Mucosa of gallbladder (tissue), 1 donor: ENCODE measurements around the gene CLINT1. TPM values are rescaled to one million over a fixed set of nuclear protein-coding genes. Genes with fewer than 3 reads are reported as not detected.

ENCODE experiments used
- DNase-seq: peaks from one replicate; pipeline ENCODE4 v3.0.0-alpha.2; 2020; ENCODE audit warnings: low spot score
- total RNA-seq: library from RNA; stranded (reverse); gene quantifications from one replicate; pipeline ENCODE4 v1.2.1, GENCODE V29; 2021
- donor health status: DM: no; HTN: no; CAD: no.

The CLINT1 gene
- total RNA-seq, 1 donor from 2014 or later = 166 TPM

DNA sequence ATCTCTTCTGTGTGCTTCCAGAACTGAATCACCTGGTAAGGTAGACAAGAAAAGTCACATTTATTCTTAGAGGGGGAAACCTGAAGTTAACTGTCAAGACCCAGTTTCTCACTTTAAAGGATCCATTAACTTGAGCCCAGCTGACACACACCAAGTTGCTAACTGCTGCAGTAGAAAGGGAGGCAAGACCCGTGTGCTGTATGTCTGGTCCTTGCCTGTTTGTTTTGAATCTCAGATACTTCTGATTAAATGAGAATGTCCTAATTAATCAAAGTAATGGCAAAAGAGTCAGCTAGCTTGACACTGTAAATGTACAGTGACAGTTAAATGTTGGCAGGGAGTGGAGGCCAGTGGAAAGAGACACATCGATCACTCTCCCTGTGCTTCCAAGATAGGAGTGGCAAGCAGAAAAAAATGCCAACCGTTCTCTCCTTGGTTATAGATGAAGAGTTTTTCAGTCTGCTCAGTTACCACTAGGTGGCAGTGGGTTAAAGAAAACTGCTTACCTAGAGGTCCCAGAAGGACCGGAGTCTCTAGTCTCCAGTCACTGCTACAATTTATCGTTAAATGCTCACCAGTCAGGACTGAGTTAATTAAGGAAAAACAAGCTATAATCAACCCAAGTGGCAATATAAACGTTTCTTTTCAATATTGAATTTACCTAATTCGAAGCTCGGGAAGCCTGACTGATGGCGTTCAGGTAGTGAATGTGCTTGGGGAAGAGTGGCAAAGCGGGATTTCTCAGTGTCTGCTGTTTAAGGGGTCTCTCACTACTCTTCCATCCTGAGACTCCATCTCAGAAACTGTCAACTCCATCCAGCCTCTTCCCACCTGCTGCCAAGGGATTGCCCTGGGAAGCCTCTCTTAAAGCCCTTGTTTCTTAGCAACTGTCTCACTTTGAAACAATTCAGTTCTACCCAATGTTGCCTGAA is 97.0 kb downstream of the CLINT1 start:
- DNase-seq = peak; percentile 69

DNA sequence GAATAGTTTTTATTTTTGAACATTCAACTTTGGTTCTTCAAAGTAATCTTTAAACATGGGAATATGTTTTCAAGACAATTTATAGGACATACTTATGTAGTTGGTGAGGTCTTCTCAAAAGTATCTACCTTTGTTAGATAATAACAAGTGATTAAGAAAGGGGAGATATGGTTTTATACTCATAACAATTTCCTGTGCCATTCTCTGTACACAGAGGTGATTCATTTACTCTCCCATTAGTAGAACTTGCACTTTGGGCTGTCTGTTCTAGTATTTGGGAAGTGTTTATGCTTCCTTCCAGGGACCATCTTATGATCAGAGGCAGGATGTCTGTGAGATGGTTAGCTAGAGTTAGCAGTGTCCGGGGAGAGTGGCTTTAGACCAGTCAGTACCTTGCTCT is 100.2 kb downstream of the CLINT1 start:
- no peak for DNase-seq

DNA sequence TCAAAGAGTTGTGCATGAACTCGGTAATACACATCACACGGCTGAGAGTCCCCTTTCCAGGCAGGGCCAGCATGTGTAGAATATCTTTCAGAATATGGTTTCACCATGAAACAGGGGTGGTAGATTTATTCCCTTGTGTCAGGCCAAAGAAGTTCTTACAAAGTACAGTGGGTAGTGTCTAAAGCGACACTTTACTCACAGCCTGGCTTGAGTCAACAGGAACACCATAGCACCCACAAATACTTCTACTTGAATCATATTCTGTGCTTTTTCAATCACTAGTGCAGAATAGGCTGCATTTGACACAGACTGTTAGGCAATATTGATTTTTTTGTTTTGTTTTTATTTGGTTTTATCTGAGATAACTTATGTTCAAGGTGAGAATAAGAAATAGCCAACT is 102.8 kb downstream of the CLINT1 start:
- no peak for DNase-seq

DNA sequence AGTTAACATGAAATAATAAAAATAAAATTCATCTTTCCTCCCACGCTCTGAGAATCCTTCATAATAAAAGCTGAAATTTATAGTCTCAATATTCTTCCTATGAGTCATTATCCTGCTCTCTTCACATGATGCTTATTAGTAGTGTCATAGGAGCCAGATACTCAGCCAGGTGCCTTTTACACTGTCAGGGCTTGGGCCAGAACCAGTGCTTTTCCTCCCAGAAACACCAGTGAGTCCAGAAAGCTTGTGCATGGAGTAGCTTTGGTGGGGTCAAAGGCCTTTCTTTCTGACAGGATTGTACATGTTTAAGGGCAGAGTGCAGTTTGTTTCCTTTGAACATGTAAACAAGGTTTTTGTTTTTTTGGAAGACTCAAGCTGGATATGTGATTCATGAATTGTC is 108.6 kb downstream of the CLINT1 start:
- DNase-seq = no peak

DNA sequence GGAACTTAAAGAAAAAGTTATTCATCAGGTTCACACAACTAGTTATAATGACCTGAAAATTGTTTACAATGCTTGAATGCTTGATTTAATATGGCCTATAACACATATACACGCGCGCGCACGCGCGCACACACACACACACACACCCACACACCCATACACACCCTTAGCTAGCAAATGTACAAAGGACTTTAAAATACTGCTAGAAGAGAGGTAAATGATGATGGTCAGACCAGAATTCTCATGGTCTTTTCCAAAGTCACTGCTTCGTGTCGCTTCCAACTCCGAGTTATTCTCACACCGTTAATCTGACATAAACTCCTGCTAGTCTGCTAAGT is 109.5 kb downstream of the CLINT1 start:
- no peak for DNase-seq

DNA sequence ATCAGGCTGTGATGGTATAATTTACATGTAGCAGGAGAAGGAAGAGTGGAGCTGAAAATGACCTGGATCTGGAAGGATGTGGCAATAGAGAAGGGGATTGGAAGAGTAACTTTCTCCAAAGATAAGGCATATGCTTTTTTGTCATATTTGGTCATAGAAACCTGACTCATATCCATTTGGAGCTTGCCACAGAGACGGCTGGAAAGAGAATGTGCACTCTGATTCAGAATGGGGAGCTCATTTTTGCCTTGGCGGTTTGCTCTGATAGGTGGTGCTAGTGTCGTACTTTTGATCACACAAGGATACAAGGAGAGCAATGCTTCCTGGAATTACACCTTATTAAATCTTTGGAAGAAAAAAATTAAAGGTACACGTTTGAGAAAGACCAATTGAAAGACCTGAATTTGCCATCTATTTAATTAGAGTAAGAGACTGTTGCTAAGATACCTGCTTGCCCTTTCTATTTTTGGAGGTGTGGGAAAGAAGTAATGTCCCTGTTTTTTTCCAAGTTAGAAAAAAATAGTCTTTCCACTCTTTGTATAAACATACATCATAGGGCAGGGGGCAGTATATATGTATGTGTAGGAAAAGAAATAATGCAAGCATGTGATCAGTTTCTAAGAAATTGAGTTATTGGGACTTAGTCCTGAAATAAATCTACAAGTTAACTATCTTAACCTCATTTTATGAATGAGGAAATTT is 110.0 kb downstream of the CLINT1 start:
- DNase-seq = no peak

DNA sequence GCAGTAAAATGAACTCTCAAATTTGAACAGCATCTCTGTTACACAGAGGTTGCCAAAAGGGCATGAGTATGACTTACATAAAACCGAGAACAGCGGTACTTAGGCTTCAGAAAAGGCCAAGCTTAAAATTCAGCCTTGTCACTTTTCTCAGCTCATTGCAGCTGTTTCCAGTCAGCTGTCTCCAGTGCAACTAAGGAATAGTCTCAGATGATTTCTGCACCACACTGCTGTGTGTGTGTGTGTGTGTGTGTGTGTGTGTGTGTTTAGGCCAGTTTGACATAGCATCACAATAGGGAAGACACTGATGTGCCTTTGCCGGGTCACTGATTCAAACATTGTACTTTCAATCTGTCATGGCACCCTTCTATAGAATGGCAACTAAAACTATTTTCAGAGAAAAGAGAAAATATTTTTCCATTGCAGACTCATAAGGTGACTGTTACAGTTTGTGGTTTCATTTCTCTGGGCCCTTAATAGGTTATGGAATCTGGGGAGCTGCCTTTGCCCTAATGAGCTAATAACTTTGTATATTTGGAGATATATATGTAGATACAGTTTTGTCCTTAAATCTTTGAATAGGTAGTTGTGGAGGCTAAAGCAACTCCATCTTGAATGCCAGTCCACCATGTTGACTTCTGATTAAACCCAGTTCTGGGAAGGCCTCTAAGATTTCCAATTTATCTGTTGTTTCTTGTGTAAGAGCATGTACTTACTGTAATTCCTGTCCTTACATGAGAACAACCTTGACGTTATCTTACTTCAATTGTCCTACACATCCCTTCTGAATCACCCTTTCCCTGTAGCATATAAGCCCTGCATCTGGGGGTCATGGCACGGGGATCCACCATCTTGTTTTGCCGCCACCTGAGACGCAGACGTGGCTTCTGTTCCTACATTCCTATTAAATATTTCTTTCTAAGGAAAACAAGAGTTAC is 110.9 kb downstream of the CLINT1 start:
- DNase-seq = no peak

DNA sequence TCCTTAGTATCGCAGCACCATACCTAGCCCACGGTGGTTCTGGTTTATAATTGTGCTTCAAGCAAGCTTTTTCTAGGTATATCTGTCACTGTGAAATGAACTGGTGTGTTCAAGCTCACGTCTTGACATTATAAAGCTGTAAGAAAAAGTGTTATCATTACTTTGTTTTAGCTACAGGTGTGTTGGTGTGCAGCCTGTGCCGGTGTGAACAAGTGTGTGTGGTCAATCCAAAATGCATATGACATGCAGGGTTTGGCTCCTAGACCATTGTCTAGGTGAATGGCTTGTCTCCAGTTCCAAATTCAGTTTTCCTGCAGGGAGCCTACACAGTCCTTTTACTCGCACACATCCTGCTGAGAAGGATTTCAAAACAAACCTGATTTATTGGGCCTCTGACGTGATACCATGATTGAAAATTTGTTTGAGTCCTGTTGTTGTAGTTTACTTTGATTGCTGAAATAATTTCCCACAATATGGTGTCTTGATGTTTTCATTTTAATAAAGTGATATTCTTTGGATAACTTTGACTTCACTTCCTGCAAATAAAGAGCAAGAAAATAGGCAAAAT is 111.7 kb downstream of the CLINT1 start:
- no peak for DNase-seq

DNA sequence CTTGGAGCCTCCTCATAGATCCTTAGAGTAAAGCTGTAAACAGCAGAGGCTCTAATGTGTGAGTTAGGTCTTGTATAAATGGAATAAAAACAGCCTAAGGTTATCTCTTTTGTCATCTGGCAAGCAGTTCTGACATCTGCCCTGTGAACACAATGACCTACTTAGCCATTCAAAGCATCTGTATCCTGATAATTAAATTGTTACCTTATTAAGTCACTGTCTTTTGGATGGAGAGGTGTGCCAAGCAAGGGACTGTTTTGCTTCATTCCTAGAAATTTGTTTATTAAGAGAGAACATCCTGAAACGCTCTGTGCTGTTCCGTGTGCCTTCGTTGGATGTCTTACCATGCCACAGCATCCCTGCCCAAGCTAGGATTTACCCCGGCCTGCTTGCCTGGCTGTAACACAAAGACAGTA is 113.9 kb downstream of the CLINT1 start:
- no peak for DNase-seq

DNA sequence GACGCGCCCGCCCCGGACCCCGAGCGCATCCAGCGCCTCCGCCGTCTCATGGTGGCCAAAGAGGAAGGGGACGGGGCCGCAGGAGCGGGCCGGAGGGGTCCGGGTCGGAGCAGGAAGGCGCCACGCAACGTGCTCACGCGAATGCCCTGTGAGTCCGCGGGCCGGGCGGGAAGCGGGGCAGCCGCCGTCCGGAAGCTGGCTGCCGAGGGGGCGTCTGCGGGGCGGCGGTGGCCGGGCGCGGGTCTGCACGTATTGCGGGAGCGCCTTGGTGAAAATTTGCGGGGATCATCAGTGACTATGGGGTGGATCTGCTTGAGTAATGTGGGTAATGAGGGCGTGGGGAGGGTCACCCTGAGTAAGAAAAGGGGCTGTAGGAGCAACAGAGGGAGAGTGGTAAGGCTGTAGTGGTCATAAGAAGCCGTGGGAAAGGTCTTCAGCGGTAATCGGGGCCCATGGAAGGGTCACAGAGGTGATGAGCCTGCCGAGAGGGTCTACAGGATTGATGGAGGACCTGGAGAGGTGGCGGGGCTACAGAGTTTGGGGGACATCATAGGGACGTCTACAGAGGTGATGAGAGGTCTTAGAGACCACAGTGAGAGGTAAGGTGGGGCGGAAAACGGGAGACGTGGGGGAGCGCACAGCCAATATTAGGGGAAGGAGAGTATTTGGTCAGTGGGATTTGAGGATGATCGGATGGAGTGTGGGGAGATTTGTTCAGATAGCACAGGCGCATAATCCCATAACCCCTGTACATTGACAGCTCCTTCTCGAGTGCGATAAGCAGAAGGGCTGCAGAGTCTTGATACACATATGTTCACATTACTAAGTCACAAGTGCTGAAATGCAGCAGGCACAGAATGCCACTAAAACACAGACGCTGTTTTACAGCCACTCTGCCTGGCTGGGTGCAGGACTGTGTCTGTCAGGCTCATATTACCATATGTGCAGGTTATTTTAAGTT is 114.6 kb downstream of the CLINT1 start:
- peak; percentile 16 for DNase-seq

DNA sequence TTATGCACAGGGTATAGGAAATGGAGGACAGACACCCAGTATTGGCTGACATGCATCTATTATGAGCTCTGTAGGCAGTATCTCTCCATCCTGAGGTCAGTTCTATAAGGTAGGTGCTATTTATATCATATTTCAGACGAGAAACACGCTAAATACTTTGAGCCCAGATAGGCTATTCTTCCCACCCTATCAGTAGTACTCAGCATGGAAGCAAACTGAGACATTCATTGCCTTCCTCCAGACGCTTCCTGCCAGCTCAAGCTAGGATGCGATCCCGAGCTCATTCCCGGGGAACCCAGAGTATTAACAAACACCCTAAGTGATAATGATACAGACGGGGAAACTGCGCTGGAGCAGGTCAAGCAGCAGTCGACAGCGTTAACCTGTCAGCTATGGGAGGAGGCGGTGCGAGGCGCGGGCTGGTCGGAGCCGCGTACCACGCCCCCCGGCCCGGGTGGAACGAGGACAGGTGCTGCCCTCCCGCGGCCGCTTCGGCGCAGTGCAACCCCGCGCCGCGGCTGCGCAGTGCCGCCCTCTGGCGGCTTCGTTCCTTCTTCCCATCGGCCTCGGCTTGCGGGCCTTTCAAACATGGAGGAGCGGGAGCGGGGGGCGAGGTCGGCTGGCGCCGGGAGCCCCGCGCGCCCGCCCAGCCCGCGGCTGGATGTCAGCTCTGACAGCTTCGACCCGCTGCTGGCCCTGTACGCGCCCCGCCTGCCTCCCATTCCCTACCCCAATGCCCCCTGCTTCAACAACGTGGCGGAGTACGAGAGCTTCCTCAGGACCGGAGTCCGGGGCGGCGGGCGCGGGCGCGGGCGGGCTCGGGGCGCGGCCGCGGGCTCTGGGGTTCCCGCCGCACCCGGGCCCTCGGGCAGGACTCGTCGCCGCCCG is 115.5 kb downstream of the CLINT1 start, which contains the start of gene LSM11:
Gene LSM11 (plus strand): TSS at position 550 of the 888 bp plus-strand sequence. CDS start 39 bp downstream, at position 589.
- peak; percentile 90 for DNase-seq

DNA sequence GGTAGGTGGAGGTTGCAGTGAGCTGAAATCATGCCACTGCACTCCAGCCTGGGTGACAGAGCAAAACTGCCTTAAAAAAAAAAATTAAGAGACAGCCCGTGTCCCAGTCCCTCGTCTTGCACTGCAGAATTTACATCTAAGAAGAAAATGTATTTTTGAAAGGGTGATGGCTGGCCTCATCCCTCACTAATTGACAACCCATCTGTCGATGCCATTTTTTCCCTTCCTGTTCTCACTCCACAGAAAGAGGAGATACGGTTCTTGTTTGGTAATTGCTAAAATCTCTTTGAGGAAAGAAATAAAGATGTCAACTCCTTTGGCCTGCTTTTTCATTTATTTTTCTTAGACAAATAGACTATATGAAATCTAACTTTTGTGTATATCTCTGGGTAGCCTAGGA is 117.8 kb downstream of the CLINT1 start:
- no peak for DNase-seq

DNA sequence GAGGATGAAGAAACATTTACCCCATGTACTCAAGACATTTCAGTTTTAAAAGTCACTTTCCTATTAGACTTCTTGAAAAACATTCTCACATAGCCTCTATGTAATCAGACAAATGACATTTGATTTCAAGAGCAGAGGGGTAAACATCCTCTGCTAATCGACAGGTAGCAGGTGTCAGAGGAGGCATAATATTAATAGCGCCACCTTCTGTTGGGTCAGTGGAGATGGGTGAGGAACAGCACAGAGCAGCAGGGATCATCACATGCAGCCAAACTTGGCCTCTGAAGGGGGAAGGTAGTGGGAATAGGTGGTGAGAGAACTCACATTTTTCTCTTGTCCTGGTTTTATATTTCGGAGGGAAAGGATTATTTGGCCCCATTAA is 118.7 kb downstream of the CLINT1 start:
- DNase-seq = no peak

DNA sequence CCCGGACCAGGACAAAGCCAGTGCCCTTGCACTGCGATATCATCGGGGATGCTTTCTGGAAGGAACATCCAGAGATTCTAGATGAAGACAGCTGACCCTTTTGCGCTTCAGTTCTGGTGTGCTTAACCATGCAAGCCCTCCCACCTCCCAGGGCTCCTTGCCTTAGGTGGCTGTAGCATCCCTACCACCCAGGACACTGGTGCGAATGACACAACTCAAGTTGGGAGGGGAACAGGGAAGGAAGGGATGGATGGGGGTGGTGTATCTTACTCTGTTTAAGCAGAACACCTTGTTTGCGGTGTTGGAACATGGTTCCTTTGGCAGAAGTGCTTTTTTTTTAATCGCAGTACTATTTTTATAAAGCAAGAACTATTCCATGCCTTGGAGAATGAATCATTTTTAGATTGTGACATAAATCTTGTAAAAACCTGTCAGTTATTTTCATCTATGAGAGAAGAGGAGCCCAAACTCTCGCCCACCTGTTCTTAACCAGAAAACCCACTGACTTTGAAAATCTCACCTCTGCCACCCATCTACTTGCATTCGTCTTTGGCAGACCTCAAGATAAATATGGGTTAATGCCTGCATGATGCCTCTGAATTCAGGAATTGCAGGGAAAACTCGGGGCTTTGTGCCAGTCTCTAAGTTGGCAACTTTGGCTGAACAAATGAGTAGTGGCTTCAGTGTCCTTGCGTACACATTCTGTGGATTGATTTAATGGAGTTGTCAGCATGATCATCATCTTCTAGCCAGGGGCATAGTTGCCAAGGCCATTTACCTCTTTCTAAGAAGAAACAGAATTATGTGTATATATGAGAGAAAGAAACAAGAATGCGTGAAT is 119.3 kb downstream of the CLINT1 start:
- no peak for DNase-seq

DNA sequence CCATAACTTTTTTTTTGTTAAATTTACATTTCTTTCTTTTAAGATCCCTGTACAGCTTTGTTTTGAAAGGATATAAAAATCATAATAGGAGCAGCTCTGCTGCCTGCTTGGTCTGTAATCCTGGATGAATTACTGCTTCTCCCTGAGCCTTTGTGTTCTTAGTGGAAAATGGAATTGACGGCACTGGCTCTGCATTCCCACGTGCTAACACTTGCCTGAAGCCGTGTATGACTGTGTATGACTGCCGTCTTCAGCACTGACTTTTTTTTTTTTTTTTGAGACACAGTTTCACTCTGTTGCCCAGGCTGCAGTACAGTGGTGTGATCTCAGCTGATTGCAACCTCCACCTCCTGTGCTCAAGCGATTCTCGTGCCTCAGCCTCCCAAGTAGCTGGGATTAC is 123.0 kb downstream of the CLINT1 start:
- DNase-seq = no peak
